ENCODE measurements around the gene CXXC1. TPM values are rescaled to one million over a fixed set of nuclear protein-coding genes. Genes with fewer than 3 reads are reported as not detected.

Gene CXXC1
- total RNA-seq, 1 experiment from 2014 or later, result 33.9 TPM

DNA sequence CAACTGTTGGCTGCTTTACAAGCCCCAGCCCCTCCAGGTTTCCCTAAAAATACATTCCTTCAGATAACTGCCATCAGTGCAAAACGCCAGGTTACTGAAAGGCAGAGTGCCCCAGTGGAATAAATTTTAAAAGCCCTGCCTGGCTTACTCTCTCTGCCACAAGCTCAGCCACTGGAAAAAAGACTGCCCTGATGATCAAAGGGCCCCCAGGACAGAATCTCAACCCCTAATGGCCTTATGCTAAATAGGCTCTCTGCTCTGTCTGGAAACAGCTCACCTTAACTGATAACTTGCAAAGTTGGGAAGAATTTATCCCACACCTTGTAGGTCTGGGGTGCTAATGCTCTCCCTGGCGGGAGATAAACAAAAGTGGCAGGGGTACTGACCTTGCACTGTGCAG is 55.1 kb downstream of the CXXC1 start:
- in situ Hi-C loops (cut with HindIII; ENCODE audit: low pct_unique_long_range_greater_than_20kb, low sequenced_read_pairs), result no loop called here
- DNase-seq (ENCODE audit: low read depth), result no peak

Other genes with a start within 250 kb of the CXXC1 start
- 9.6 and 12.6 TPM in 2 replicates for gene MYO5B, start 92.5 kb downstream of the CXXC1 start, total RNA-seq (2014; rRNA removed; shearing (Covaris generic); ENCODE audit: low replicate concordance)
- gene CFAP53, start 21.2 kb downstream of the CXXC1 start, total RNA-seq (2014; rRNA removed; shearing (Covaris generic); ENCODE audit: low replicate concordance), result 0.64 TPM in 1 of 2 replicates, not detected in the other
- gene MBD1, start 6.2 kb downstream of the CXXC1 start, total RNA-seq (2014; rRNA removed; shearing (Covaris generic); ENCODE audit: low replicate concordance), result 22.7 and 28.3 TPM in 2 replicates
- 13.3 and 13.4 TPM in 2 replicates for gene SKA1, start 87.4 kb upstream of the CXXC1 start, total RNA-seq (2014; rRNA removed; shearing (Covaris generic); ENCODE audit: low replicate concordance)